Suprapubic skin (tissue), 4 donors: ENCODE results near the gene FRMD4A.

Experiments
- POLR2A ChIP-seq, 2 donors: fragments of 450-650 bp; IDR thresholded peaks; one replicate each; pipeline ENCODE4 v1.6.1; 2017; ENCODE audit warnings: antibody characterized with exemption in 2 of 2, mild to moderate bottlenecking in 2 of 2, moderate library complexity in 2 of 2
- POLR2AphosphoS5 ChIP-seq, 3 donors: sonication (generic); formaldehyde crosslinking; IDR thresholded peaks; one replicate each; pipeline ENCODE4 v1.6.1; 2017; ENCODE audit warnings: antibody characterized with exemption in 3 of 3
- TF ChIP-seq, protein P1 (sequence below), 2 donors: fragments of 200-600 bp in 1 of 2; fragments of 450-650 bp in 1 of 2; sonication (generic) in 1 of 2; IDR thresholded peaks; one replicate each; pipeline ENCODE4 v1.5.1; 2016 to 2019; ENCODE audit warnings: antibody characterized with exemption in 2 of 2, mild to moderate bottlenecking in 1 of 2, moderate library complexity in 1 of 2

- TF ChIP-seq, protein P1, sequence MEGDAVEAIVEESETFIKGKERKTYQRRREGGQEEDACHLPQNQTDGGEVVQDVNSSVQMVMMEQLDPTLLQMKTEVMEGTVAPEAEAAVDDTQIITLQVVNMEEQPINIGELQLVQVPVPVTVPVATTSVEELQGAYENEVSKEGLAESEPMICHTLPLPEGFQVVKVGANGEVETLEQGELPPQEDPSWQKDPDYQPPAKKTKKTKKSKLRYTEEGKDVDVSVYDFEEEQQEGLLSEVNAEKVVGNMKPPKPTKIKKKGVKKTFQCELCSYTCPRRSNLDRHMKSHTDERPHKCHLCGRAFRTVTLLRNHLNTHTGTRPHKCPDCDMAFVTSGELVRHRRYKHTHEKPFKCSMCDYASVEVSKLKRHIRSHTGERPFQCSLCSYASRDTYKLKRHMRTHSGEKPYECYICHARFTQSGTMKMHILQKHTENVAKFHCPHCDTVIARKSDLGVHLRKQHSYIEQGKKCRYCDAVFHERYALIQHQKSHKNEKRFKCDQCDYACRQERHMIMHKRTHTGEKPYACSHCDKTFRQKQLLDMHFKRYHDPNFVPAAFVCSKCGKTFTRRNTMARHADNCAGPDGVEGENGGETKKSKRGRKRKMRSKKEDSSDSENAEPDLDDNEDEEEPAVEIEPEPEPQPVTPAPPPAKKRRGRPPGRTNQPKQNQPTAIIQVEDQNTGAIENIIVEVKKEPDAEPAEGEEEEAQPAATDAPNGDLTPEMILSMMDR (IDR thresholded peaks at IDR 0.05): no peak
- TF ChIP-seq POLR2A (IDR thresholded peaks at IDR 0.05): no peak
- TF ChIP-seq POLR2AphosphoS5 (IDR thresholded peaks at IDR 0.05): no peak
Measured at GRCh38 chr10:14304046-14304445, 26.7 kb downstream of the FRMD4A start.
